ENCODE measurements around the gene CEP78. TPM values are rescaled to one million over a fixed set of nuclear protein-coding genes. Genes with fewer than 3 reads are reported as not detected.
A peak's percentile ranks its signal among the peaks of the same experiment; 100 is the strongest.

Gene CEP78
- total RNA-seq, 1 donor = 27.6 TPM

DNA sequence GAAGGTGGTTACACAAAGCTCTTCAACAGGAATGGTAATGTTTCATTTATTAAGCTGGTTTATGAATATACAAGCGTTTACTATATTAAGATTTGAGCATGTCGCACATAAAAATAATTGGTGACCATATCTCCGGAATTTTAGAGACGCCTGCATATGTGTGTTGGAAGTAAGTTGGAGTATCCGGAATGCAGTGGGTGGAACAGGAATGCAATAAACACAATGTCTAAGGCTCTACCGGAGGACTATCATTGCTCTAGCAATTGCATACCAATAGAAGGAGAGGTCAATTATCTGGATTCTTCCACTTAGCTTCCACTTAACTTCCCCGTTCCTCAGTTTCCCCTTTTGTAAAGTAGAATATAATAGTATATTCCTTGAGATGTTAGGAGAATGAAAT is 1.1 kb upstream of the CEP78 start:
- TF ChIP-seq, protein P1, sequence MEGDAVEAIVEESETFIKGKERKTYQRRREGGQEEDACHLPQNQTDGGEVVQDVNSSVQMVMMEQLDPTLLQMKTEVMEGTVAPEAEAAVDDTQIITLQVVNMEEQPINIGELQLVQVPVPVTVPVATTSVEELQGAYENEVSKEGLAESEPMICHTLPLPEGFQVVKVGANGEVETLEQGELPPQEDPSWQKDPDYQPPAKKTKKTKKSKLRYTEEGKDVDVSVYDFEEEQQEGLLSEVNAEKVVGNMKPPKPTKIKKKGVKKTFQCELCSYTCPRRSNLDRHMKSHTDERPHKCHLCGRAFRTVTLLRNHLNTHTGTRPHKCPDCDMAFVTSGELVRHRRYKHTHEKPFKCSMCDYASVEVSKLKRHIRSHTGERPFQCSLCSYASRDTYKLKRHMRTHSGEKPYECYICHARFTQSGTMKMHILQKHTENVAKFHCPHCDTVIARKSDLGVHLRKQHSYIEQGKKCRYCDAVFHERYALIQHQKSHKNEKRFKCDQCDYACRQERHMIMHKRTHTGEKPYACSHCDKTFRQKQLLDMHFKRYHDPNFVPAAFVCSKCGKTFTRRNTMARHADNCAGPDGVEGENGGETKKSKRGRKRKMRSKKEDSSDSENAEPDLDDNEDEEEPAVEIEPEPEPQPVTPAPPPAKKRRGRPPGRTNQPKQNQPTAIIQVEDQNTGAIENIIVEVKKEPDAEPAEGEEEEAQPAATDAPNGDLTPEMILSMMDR (IDR thresholded peaks at IDR 0.05; ENCODE audit: insufficient read depth, low read depth, low read length) = no peak
- peak overlapping the region; percentile 80 for H3K4me3 ChIP-seq (ENCODE audit: low read depth, low read length)
- peak; percentile 17 for DNase-seq (ENCODE audit: low read depth)

DNA sequence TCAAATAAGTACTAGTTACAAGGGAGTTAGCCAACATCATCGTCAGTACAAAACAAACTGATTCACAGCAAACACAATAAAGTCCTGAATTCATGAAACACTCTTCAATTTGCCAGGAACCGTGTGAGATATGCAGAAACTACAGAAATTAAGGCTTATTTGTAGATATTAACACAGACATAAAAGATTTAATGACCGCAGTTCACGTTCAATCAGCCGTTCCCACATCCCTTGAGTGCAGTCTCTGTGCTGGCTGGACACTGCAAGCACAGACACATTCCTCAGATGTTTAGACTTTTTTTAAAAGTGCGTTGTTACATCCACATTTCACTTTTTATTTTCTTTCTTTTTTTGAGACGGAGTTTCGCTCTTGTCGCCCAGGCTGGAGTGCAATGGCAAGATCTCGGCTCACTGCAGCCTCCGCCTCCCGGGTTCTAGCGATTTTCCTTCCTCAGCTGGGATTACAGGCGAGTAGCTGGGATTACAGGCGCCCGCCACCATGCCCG is 566 bp upstream of the CEP78 start:
- peak; percentile 51 for DNase-seq (ENCODE audit: low read depth)
- H3K4me3 ChIP-seq (ENCODE audit: low read depth, low read length) = peak overlapping the region; percentile 80
- TF ChIP-seq, protein P1 (IDR thresholded peaks at IDR 0.05; ENCODE audit: insufficient read depth, low read depth, low read length) = no peak

DNA sequence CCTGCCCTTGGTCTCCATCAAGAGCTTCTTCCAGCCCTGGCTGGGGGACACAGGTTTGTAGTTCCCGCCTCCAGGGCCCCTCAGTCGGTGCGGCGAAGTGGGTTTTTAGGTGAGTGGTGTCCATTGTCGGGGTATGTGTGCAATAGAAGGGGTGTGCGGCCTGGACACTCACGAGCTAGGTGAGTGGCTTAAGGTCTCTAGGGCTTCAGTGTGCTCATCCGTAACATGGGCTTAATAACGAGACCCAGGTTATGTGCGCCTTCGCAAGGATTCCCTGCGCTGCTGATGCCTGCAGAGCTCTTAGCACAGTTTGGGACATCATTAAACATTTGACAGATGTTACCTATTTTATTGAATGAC is 656 bp downstream of the CEP78 start:
- H3K4me3 ChIP-seq (ENCODE audit: low read depth, low read length) = peak overlapping the region; percentile 80
- TF ChIP-seq, protein P1 (IDR thresholded peaks at IDR 0.05; ENCODE audit: insufficient read depth, low read depth, low read length) = no peak
- DNase-seq (ENCODE audit: low read depth) = no peak

DNA sequence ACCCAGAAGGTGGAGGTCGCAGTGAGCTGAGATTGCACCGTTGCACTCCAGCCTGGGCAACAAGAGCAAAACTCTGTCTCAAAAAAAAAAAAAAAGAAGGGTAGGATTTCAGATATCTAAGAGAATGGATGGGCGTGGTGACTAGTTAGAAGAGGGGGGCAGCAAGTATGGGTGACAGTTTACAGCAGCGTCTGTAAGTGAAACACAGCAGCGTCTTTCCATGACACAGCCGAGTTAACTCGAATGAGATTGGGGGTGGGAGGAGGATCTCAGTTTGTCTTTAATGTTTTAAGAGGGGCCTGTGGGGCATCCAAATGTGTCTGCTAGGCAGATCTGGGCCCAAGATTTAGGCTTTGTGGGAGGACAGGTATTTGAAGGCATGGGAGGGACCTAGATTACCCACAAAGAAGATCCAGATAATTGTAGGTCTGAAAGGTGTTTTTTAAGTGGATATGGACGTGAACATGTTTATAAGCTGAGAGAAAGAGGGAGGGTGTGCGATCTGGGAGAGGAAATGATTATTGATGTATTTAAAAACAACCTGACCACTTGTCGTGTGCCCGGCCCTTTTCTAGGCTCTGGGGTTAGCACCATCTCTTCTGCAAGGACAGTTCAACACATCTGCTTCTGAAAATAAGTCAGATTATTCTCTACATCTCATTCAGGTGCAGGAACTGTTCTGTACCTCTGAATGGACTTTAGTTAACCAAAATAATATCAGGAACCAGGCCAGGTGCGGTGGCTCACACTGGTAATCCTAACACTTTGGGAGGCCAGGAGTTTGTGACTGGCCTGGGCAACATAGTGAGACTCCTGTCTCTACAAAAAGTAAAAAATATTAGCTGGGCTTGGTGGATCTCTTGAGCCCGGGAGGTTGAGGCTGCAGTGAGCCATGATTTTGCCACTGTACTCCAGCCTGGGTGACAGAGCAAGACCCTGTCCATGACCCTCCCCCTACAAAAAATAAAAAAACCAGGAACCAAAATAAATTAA is 2.5 kb downstream of the CEP78 start:
- TF ChIP-seq, protein P1 (IDR thresholded peaks at IDR 0.05; ENCODE audit: insufficient read depth, low read depth, low read length) = no peak
- H3K4me3 ChIP-seq (ENCODE audit: low read depth, low read length) = no peak overlapping the region
- DNase-seq (ENCODE audit: low read depth) = no peak

DNA sequence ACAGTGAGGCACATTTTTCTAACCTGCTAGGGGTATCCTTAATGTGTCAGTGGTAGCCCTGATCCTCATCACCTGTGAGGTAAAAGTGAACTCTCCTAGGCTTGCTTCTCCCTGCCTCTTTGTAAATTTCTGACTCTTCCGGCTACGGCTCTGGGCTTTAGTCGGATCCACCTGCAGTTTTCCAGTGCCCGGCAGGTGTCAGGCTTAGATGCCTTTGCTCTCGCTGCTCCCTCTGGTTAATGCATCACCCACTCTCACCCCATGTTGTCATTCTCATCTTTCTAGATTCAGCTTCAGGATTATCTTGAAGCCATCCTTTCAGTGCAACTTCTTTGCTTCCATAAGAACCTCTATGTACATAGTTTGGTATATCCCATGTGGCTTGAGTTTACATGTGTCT is 3.6 kb downstream of the CEP78 start:
- TF ChIP-seq, protein P1 (IDR thresholded peaks at IDR 0.05; ENCODE audit: insufficient read depth, low read depth, low read length) = peak; percentile 9
- no peak for DNase-seq (ENCODE audit: low read depth)
- no peak overlapping the region for H3K4me3 ChIP-seq (ENCODE audit: low read depth, low read length)

DNA sequence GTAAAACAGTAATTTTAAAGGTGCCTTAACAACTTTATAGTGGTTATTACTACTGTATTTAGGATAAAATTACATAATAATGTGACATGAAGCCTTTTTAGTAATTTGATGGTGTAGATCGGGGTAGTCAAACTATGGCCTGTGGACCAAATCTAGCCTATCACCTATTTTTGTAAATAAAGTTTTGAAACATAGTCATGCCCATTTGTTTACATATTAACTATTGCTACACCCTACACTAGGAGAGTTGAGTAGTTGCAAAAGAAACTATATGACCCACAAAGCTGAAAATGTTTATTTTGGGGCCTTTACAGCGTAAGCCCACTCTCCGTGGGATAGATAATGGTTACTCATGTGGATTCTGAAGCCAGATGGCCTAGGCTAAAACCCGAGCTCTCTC is 6.2 kb downstream of the CEP78 start:
- peak; percentile 69 for DNase-seq (ENCODE audit: low read depth)
- TF ChIP-seq, protein P1 (IDR thresholded peaks at IDR 0.05; ENCODE audit: insufficient read depth, low read depth, low read length) = no peak

More for the DNA sequence above, 6.2 kb downstream of the CEP78 start:
- no peak overlapping the region for H3K4me3 ChIP-seq (ENCODE audit: low read depth, low read length)

Data from fibroblast of villous mesenchyme (primary cell).